OCI-LY7 (cell line): ENCODE measurements around the gene EPHA6.

Source experiments
- EZH2phosphoT487 ChIP-seq: fragments of 200-600 bp; sonication (generic); IDR thresholded peaks from 2 replicates; pipeline ENCODE4 v1.6.1; 2018; ENCODE audit warnings: low read depth, borderline replicate concordance, mild to moderate bottlenecking, mixed run types, antibody characterized with exemption, low read length, moderate library complexity, mixed read lengths
- TF ChIP-seq, protein P1 (sequence below): fragments of 200-600 bp; sonication (generic); conservative IDR thresholded peaks from 2 replicates; pipeline ENCODE4 v1.5.1; 2014; ENCODE audit warnings: mild to moderate bottlenecking, antibody characterized with exemption, low read length, moderate library complexity, mixed read lengths

DNA sequence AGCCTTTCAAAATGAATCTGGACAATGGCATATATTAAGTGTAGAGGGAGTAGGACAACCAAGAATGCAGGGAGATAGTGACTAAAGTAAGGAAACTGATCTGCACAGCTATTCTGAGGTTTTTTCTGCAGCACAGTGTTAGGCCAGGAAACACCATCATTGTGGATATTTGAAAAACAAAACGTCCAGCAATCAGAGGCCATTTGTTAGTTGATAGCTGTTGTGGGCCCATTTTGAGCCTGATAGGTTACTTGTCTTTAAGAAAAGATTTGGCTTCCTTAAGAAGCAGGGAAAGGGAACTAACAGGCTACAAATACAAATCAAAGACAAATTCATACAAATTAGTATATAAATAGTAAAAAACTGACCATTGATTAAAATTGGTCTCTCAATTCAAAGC is 574.4 kb downstream of the EPHA6 start:
- TF ChIP-seq, protein P1, sequence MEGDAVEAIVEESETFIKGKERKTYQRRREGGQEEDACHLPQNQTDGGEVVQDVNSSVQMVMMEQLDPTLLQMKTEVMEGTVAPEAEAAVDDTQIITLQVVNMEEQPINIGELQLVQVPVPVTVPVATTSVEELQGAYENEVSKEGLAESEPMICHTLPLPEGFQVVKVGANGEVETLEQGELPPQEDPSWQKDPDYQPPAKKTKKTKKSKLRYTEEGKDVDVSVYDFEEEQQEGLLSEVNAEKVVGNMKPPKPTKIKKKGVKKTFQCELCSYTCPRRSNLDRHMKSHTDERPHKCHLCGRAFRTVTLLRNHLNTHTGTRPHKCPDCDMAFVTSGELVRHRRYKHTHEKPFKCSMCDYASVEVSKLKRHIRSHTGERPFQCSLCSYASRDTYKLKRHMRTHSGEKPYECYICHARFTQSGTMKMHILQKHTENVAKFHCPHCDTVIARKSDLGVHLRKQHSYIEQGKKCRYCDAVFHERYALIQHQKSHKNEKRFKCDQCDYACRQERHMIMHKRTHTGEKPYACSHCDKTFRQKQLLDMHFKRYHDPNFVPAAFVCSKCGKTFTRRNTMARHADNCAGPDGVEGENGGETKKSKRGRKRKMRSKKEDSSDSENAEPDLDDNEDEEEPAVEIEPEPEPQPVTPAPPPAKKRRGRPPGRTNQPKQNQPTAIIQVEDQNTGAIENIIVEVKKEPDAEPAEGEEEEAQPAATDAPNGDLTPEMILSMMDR: no peak
- TF ChIP-seq EZH2phosphoT487: no peak
